Measurements from ENCODE around the gene SPSB1.

The SPSB1 gene

GRCh38 chr1:9413877-9414213 lies 121.2 kb downstream of the SPSB1 start:
- no peak for TF ChIP-seq CTCF (IDR thresholded peaks at IDR 0.05; ENCODE audit: insufficient read depth, low read depth, low read length, missing control alignments)
- no peak for DNase-seq (ENCODE audit: low read depth)
- no peak overlapping the region; the same call in 1 of the 2 replicates for H3K4me3 ChIP-seq (ENCODE audit: low read depth, low read length)

GRCh38 chr1:9416506-9416905 lies 123.8 kb downstream of the SPSB1 start:
- TF ChIP-seq CTCF (IDR thresholded peaks at IDR 0.05; ENCODE audit: insufficient read depth, low read depth, low read length, missing control alignments) = no peak

GRCh38 chr1:9416918-9417500 lies 124.3 kb downstream of the SPSB1 start:
- peak overlapping the region; percentile 34 for H3K4me3 ChIP-seq (ENCODE audit: low read depth, low read length)
- DNase-seq (ENCODE audit: low read depth) = no peak
- TF ChIP-seq CTCF (IDR thresholded peaks at IDR 0.05; ENCODE audit: insufficient read depth, low read depth, low read length, missing control alignments) = no peak

More at GRCh38 chr1:9416506-9416905, 123.8 kb downstream of the SPSB1 start:
- peak; percentile 51 for DNase-seq (ENCODE audit: low read depth)
- no peak overlapping the region for H3K4me3 ChIP-seq (ENCODE audit: low read depth, low read length)

DNA sequence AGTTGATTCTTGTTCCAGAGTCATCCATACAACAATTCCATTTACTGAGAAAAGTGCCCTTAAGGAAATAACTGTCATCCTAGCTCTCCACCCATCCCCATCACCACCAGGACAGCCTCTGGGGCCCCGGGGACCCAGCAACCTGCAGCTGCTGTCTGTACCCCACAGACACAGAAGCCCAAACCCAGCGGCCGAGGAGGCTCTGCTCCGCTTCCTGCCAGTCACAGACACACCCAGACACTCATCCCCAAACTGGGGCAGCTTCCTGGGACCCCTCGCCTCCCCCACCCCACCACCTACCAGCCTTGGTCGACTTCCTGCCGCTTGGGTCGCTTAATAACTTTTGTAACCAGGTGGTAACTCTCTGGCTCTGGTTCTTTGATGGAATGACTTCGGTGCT lies 125.0 kb downstream of the SPSB1 start:
- peak overlapping the region; percentile 34; the same call in 1 of the 2 replicates for H3K4me3 ChIP-seq (ENCODE audit: low read depth, low read length)
- no peak for TF ChIP-seq CTCF (IDR thresholded peaks at IDR 0.05; ENCODE audit: insufficient read depth, low read depth, low read length, missing control alignments)
- peak; percentile 60 for DNase-seq (ENCODE audit: low read depth)

- TF ChIP-seq CTCF (IDR thresholded peaks at IDR 0.05; ENCODE audit: insufficient read depth, low read depth, low read length, missing control alignments) = no peak
- H3K4me3 ChIP-seq (ENCODE audit: low read depth, low read length) = no peak overlapping the region
- DNase-seq (ENCODE audit: low read depth) = no peak
Measured at GRCh38 chr1:9418851-9419250, 126.2 kb downstream of the SPSB1 start.
